Measurements from ENCODE around the gene FLNB.

Gene FLNB

DNA sequence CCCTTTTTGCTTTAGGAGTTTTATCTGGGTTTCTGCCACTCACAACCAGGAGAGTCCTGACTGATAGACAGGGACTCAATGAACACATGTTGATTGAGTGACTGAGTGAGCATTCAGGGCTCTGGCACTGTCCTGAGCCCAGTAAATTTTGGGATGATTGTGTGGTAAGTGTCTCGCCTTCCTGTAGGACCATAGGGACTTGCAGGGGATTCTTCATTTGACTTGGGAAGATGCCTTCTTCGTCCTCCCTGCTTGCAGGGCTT lies 22.3 kb upstream of the FLNB start:
- Histone ChIP-seq H3K4me1 (ENCODE audit: control insufficient read depth, insufficient read depth, low read length) (no peaks in the 10 kb centered on the region), H3K9me3 (ENCODE audit: control insufficient read depth, insufficient read depth, low read depth, low read length) (no peaks in the 10 kb centered on the region), H3K36me3 (ENCODE audit: control insufficient read depth in 2 of 2, insufficient read depth in 1 of 2, low read length in 2 of 2) (no peaks in the 10 kb centered on the region), H3K4me3 (ENCODE audit: low read depth, low read length) (no peak overlapping the region), H3K27ac (ENCODE audit: extremely low read depth, low read depth, low read length) (no peak overlapping the region)
- POLR2A ChIA-PET, result interaction anchor here (0.5 kb wide), 1 partner anchor 294 kb away, joined by 7 read pairs; no protein-coding TSS in a partner anchor
- TF ChIP-seq SCRT2 (tag by site-specific recombination; IDR thresholded peaks at IDR 0.05), result no peak
- TF ChIP-seq, protein P1, sequence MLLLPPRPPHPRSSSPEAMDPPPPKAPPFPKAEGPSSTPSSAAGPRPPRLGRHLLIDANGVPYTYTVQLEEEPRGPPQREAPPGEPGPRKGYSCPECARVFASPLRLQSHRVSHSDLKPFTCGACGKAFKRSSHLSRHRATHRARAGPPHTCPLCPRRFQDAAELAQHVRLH (tag by site-specific recombination; IDR thresholded peaks at IDR 0.05), result no peak
- TF ChIP-seq ZNF37A (tag by site-specific recombination; IDR thresholded peaks at IDR 0.05), result no peak
- no peak for TF ChIP-seq HOXA7 (CRISPR knock-in tag; IDR thresholded peaks at IDR 0.05; ENCODE audit: borderline replicate concordance)
- TF ChIP-seq ZNF501 (tag by site-specific recombination; IDR thresholded peaks at IDR 0.05), result no peak
- no peak for TF ChIP-seq ZNF266 (tag by site-specific recombination; IDR thresholded peaks at IDR 0.05; ENCODE audit: low read depth)
- TF ChIP-seq, protein P2, sequence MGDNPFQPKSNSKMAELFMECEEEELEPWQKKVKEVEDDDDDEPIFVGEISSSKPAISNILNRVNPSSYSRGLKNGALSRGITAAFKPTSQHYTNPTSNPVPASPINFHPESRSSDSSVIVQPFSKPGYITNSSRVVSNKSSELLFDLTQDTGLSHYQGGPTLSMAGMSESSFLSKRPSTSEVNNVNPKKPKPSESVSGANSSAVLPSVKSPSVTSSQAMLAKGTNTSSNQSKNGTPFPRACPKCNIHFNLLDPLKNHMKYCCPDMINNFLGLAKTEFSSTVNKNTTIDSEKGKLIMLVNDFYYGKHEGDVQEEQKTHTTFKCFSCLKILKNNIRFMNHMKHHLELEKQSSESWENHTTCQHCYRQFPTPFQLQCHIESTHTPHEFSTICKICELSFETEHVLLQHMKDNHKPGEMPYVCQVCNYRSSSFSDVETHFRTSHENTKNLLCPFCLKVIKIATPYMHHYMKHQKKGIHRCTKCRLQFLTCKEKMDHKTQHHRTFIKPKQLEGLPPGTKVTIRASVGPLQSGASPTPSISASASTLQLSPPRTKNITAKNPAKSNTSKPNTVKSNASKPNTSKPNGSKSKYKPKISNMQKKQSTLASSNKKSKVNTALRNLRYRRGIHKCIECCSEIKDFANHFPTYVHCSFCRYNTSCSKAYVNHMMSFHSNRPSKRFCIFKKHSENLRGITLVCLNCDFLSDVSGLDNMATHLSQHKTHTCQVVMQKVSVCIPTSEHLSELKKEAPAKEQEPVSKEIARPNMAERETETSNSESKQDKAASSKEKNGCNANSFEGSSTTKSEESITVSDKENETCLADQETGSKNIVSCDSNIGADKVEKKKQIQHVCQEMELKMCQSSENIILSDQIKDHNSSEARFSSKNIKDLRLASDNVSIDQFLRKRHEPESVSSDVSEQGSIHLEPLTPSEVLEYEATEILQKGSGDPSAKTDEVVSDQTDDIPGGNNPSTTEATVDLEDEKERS (tag by site-specific recombination; IDR thresholded peaks at IDR 0.05), result no peak
- TF ChIP-seq ZNF140 (tag by site-specific recombination; IDR thresholded peaks at IDR 0.05), result no peak
- CTCF ChIA-PET, result interaction anchor here (1.0 to 1.2 kb wide), 2 partner anchors 12 to 22 kb away, joined by 3 read pairs; no protein-coding TSS in a partner anchor

DNA sequence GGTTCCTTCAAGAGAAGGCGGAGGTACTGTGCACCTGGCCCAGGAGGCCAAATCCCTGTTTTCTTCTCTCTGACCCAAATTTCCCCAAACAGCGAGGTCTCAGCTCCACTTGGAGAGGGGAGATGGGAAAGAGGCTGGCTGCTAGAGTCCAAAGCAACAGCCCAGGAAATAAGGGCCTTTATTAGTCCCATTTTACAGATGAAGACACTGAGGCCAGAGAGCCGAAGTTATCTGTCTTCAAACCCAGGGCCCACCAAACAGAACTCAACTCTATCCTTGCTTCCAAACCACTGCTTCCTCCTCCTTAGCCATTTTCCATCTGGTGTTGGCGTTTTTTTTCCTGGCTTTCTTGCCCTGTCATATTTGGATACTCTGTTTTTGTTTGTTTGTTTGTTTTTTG lies 22.0 kb upstream of the FLNB start:
- H3K36me3 ChIP-seq (ENCODE audit: control insufficient read depth in 2 of 2, insufficient read depth in 1 of 2, low read length in 2 of 2), result no peaks in the 10 kb centered on the region
- no peak overlapping the region for H3K27ac ChIP-seq (ENCODE audit: extremely low read depth, low read depth, low read length)
- H3K4me1 ChIP-seq (ENCODE audit: control insufficient read depth, insufficient read depth, low read length), result no peaks in the 10 kb centered on the region
- ChIA-PET CTCF (interaction anchor here (1.0 to 1.2 kb wide), 2 partner anchors 12 to 21 kb away, joined by 3 read pairs; no protein-coding TSS in a partner anchor), POLR2A (interaction anchor here (0.5 kb wide), 1 partner anchor 294 kb away, joined by 7 read pairs; no protein-coding TSS in a partner anchor)
- no peak overlapping the region for H3K4me3 ChIP-seq (ENCODE audit: low read depth, low read length)
- no peak for TF ChIP-seq SCRT1 (tag by site-specific recombination; IDR thresholded peaks at IDR 0.05; ENCODE audit: borderline replicate concordance)
- TF ChIP-seq ZNF610 (tag by site-specific recombination; IDR thresholded peaks at IDR 0.05; ENCODE audit: borderline replicate concordance), result no peak
- TF ChIP-seq ZNF510 (tag by site-specific recombination; IDR thresholded peaks at IDR 0.05; ENCODE audit: insufficient replicate concordance), result no peak
- TF ChIP-seq ZNF155 (tag by site-specific recombination; IDR thresholded peaks at IDR 0.05), result no peak
- no peak for TF ChIP-seq ZNF529 (tag by site-specific recombination; IDR thresholded peaks at IDR 0.05; ENCODE audit: insufficient replicate concordance)
- no peak for TF ChIP-seq ZNF621 (tag by site-specific recombination; IDR thresholded peaks at IDR 0.05)
- no peak for TF ChIP-seq ZNF514 (tag by site-specific recombination; IDR thresholded peaks at IDR 0.05)
- TF ChIP-seq ZNF274 (IDR thresholded peaks at IDR 0.05; ENCODE audit: low read length), result no peak
- no peak for TF ChIP-seq ZNF274 (tag by site-specific recombination; IDR thresholded peaks at IDR 0.05; ENCODE audit: borderline replicate concordance)
- TF ChIP-seq ZNF677 (tag by site-specific recombination; IDR thresholded peaks at IDR 0.05), result no peak
- no peak for TF ChIP-seq YY1 (tag by site-specific recombination; IDR thresholded peaks at IDR 0.05)
- no peak for TF ChIP-seq ZNF707 (tag by site-specific recombination; IDR thresholded peaks at IDR 0.05)
- TF ChIP-seq ZNF791 (tag by site-specific recombination; IDR thresholded peaks at IDR 0.05), result no peak
- TF ChIP-seq ZSCAN30 (tag by site-specific recombination; IDR thresholded peaks at IDR 0.05), result no peak
- no peak for TF ChIP-seq ZNF433 (tag by site-specific recombination; IDR thresholded peaks at IDR 0.05; ENCODE audit: low read depth)
- TF ChIP-seq ZFP69B (tag by site-specific recombination; IDR thresholded peaks at IDR 0.05), result no peak
- no peak for TF ChIP-seq GLIS1 (tag by site-specific recombination; IDR thresholded peaks at IDR 0.05)
- TF ChIP-seq ZNF785 (tag by site-specific recombination; IDR thresholded peaks at IDR 0.05), result no peak
- TF ChIP-seq ZBTB8A (tag by site-specific recombination; IDR thresholded peaks at IDR 0.05), result no peak
- TF ChIP-seq MYNN (tag by site-specific recombination; IDR thresholded peaks at IDR 0.05; ENCODE audit: borderline replicate concordance), result no peak
- no peak for TF ChIP-seq ZNF132 (tag by site-specific recombination; IDR thresholded peaks at IDR 0.05; ENCODE audit: borderline replicate concordance)
- H3K9me3 ChIP-seq (ENCODE audit: control insufficient read depth, insufficient read depth, low read depth, low read length), result no peaks in the 10 kb centered on the region

All from HEK293 (cell line).